HG03520 (cell line): ENCODE results near the gene ARGFX.
"Not testable (repeated sequence)": the region's sequence is repeated elsewhere in the genome, so short reads cannot be mapped to it uniquely, and the experiment has no call there.

Experiments used
- ATAC-seq: cut with Tn5 transposase; IDR thresholded peaks from one replicate; pipeline ENCODE4 v1.9.1; 2021; ENCODE audit warnings: mild to moderate bottlenecking, moderate library complexity; ENCODE audit not compliant: unreplicated experiment

The ARGFX gene

GRCh38 chr3:121598564-121598963 is 30.8 kb downstream of the ARGFX start:
- ATAC-seq, result no peak

- not testable (repeated sequence) for ATAC-seq
Measured at GRCh38 chr3:121599900-121600299, 32.2 kb downstream of the ARGFX start.

GRCh38 chr3:121601212-121601812 is 33.6 kb downstream of the ARGFX start:
- ATAC-seq, result no peak

- no peak for ATAC-seq
Measured at GRCh38 chr3:121604759-121605158, 37.0 kb downstream of the ARGFX start.

GRCh38 chr3:121606106-121606505 is 38.4 kb downstream of the ARGFX start:
- ATAC-seq, result no peak
